HepG2 (cell line): ENCODE results near the gene PPRC1. TPM values are rescaled to one million over a fixed set of nuclear protein-coding genes. Genes with fewer than 3 reads are reported as not detected.
A peak's percentile ranks its signal among the peaks of the same experiment; 100 is the strongest.

Source experiments
- AGO2 ChIP-seq: fragments of 200-400 bp; formaldehyde crosslinking; optimal IDR thresholded peaks from 2 replicates; pipeline ENCODE3; 2017; ENCODE audit warnings: mild to moderate bottlenecking, low read depth, low read length, moderate library complexity
- ARID4A ChIP-seq: sonication (generic); formaldehyde crosslinking; IDR thresholded peaks from 2 replicates; pipeline ENCODE4 v1.5.0; 2020; ENCODE audit warnings: mild to moderate bottlenecking, missing genetic modification reagents, borderline replicate concordance
- CERS6 ChIP-seq: sonication (generic); formaldehyde crosslinking; IDR thresholded peaks from 2 replicates; pipeline ENCODE4 v1.5.0; 2020; ENCODE audit warnings: missing genetic modification reagents
- DNMT3B ChIP-seq: conservative IDR thresholded peaks from 2 replicates; pipeline ENCODE4 v1.6.1; 2016; ENCODE audit warnings: missing biosample characterization, control low read depth
- IRF2 ChIP-seq: IDR thresholded peaks from 2 replicates; pipeline ENCODE4 v1.6.1; 2018; ENCODE audit warnings: missing genetic modification reagents, missing compliant biosample characterization
- PCBP1 ChIP-seq: fragments of 200-400 bp; formaldehyde crosslinking; IDR thresholded peaks from 2 replicates; pipeline ENCODE4 v1.6.1; 2017; ENCODE audit warnings: mild to moderate bottlenecking, low read depth, low read length, borderline replicate concordance
- RARG ChIP-seq: sonication (generic); formaldehyde crosslinking; IDR thresholded peaks from 2 replicates; pipeline ENCODE4 v1.4.0; 2020; ENCODE audit warnings: low read depth, mild to moderate bottlenecking, missing genetic modification reagents
- RFX1 ChIP-seq: fragments of 450-650 bp; IDR thresholded peaks from 2 replicates; pipeline ENCODE4 v1.6.1; 2017
- TBX3 ChIP-seq: fragments of 450-650 bp; IDR thresholded peaks from 2 replicates; pipeline ENCODE4 v1.6.1; 2017; ENCODE audit warnings: antibody characterized with exemption, mild to moderate bottlenecking, inconsistent platforms, borderline replicate concordance
- TMF1 ChIP-seq: sonication (generic); formaldehyde crosslinking; IDR thresholded peaks from 2 replicates; pipeline ENCODE4 v1.8.1; 2022; ENCODE audit warnings: low read depth, missing genetic modification reagents
- ZNF337 ChIP-seq: sonication (generic); formaldehyde crosslinking; IDR thresholded peaks from 2 replicates; pipeline ENCODE4 v1.5.1; 2020; ENCODE audit warnings: missing genetic modification reagents, low read depth, mild to moderate bottlenecking, borderline replicate concordance
- ZNF713 ChIP-seq: sonication (generic); formaldehyde crosslinking; IDR thresholded peaks from 2 replicates; pipeline ENCODE4 v1.4.0; 2020; ENCODE audit warnings: mild to moderate bottlenecking, missing genetic modification reagents
- ZNF746 ChIP-seq: sonication (generic); formaldehyde crosslinking; IDR thresholded peaks from 2 replicates; pipeline ENCODE4 v1.8.0; 2022; ENCODE audit warnings: mild to moderate bottlenecking, missing genetic modification reagents
- ZNF816 ChIP-seq: sonication (generic); formaldehyde crosslinking; IDR thresholded peaks from 2 replicates; pipeline ENCODE4 v1.8.0; 2022; ENCODE audit warnings: missing genetic modification reagents, mild to moderate bottlenecking, borderline replicate concordance
- ZZZ3 ChIP-seq: sonication (generic); formaldehyde crosslinking; IDR thresholded peaks from 2 replicates; pipeline ENCODE4 v1.4.0; 2020; ENCODE audit warnings: missing genetic modification reagents, mild to moderate bottlenecking, borderline replicate concordance
- polyA plus RNA-seq, 8 experiments: library from polyadenylated mRNA; depleted of rRNA in 3 of 8; stranded (reverse) in 7 of 8; unstranded in 1 of 8; fragments of >200 nt; fragmentation: Illumina TruSeq in 4 of 8; extraction: Trizol in 4 of 8; gene quantifications; 2 replicates each; pipeline versions ENCODE4 v1.2.1 to v1.2.3, GENCODE V29; 2011 to 2016; ENCODE audit warnings: low read depth in 4 of 8, missing spikeins in 1 of 8, mixed read lengths in 1 of 8; ENCODE audit not compliant: insufficient read depth in 1 of 8
- total RNA-seq, 5 experiments: library from RNA; depleted of rRNA; stranded (reverse); fragments of >200 nt; fragmentation: Illumina TruSeq; extraction: Trizol; gene quantifications; 2 replicates each; pipeline ENCODE4 v1.2.3, GENCODE V29; 2016; ENCODE audit warnings: low read depth in 1 of 5
- TF ChIP-seq, protein P1 (sequence below): IDR thresholded peaks from 2 replicates; pipeline ENCODE4 v1.4.0; 2020; ENCODE audit warnings: mild to moderate bottlenecking, missing genetic modification reagents
- TF ChIP-seq, protein P2 (sequence below): sonication (generic); formaldehyde crosslinking; conservative IDR thresholded peaks from 2 replicates; pipeline ENCODE4 v1.4.0; 2020; ENCODE audit warnings: missing genetic modification reagents

Gene PPRC1
- total and polyA plus RNA-seq, 2 of the 13 experiments (the other 11 are each of a cell fraction or from before 2014, with no cell fraction given) = 18.7 to 24.2 TPM

DNA sequence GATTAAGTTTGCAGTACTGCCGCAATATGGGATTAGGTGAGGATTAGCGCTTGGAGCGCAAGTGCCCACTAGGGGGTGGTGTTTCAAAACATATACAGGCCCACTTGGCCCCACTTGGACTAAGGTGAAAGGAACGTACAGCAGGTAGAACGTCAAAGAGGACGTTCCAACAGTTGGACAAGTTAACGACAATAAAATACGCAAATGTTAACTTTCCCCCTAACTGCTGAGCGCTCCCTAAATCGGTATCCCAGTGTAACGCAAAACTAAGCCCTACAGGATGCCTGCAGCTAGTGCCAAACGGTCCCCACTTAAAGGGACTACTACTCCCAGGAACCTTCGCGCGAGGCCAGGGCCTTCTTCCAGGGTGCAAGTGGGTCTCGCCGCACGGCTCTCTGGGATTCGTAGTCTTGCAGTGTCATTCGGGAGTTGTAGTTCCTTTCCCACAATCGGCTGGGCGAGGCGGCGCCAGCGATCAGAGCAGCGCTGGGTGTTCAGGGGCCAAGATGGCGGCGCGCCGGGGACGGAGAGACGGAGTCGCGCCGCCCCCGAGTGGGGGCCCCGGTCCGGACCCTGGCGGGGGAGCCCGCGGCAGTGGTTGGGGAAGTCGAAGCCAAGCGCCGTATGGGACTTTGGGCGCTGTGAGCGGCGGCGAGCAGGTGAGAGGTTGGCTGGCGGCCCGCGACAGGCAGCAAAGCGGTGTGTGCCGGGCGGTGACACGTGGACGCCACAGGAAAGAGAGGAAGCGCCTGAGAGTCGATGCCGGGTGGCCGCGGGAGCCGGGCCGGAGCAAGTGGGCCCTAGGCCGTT is at the start of gene PPRC1 (continued):
- TF ChIP-seq ARID4A (peak; percentile 95), ZNF713 (CRISPR knock-in tag) (0 out of 2 replicates have a peak, but pooled peaks have one; percentile 75), AGO2 (peak; percentile 83), ZNF816 (peak; percentile 88), DNMT3B (CRISPR knock-in tag) (peak; percentile 16; the same call in 1 of the 2 replicates), TMF1 (CRISPR knock-in tag) (peak; percentile 56; the same call in 1 of the 2 replicates), ZNF746 (CRISPR knock-in tag) (no peak), ZNF337 (CRISPR knock-in tag) (peak; percentile 76; the same call in 1 of the 2 replicates), TBX3 (no peak; the same call in 1 of the 2 replicates), RARG (CRISPR knock-in tag) (no peak), PCBP1 (0 out of 2 replicates have a peak, but pooled peaks have one; percentile 13), ZZZ3 (no peak), IRF2 (peak; percentile 99), RFX1 (no peak), CERS6 (no peak)
- TF ChIP-seq, protein P1, sequence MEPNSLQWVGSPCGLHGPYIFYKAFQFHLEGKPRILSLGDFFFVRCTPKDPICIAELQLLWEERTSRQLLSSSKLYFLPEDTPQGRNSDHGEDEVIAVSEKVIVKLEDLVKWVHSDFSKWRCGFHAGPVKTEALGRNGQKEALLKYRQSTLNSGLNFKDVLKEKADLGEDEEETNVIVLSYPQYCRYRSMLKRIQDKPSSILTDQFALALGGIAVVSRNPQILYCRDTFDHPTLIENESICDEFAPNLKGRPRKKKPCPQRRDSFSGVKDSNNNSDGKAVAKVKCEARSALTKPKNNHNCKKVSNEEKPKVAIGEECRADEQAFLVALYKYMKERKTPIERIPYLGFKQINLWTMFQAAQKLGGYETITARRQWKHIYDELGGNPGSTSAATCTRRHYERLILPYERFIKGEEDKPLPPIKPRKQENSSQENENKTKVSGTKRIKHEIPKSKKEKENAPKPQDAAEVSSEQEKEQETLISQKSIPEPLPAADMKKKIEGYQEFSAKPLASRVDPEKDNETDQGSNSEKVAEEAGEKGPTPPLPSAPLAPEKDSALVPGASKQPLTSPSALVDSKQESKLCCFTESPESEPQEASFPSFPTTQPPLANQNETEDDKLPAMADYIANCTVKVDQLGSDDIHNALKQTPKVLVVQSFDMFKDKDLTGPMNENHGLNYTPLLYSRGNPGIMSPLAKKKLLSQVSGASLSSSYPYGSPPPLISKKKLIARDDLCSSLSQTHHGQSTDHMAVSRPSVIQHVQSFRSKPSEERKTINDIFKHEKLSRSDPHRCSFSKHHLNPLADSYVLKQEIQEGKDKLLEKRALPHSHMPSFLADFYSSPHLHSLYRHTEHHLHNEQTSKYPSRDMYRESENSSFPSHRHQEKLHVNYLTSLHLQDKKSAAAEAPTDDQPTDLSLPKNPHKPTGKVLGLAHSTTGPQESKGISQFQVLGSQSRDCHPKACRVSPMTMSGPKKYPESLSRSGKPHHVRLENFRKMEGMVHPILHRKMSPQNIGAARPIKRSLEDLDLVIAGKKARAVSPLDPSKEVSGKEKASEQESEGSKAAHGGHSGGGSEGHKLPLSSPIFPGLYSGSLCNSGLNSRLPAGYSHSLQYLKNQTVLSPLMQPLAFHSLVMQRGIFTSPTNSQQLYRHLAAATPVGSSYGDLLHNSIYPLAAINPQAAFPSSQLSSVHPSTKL (CRISPR knock-in tag) = peak; percentile 46; the same call in 1 of the 2 replicates
- TF ChIP-seq, protein P2, sequence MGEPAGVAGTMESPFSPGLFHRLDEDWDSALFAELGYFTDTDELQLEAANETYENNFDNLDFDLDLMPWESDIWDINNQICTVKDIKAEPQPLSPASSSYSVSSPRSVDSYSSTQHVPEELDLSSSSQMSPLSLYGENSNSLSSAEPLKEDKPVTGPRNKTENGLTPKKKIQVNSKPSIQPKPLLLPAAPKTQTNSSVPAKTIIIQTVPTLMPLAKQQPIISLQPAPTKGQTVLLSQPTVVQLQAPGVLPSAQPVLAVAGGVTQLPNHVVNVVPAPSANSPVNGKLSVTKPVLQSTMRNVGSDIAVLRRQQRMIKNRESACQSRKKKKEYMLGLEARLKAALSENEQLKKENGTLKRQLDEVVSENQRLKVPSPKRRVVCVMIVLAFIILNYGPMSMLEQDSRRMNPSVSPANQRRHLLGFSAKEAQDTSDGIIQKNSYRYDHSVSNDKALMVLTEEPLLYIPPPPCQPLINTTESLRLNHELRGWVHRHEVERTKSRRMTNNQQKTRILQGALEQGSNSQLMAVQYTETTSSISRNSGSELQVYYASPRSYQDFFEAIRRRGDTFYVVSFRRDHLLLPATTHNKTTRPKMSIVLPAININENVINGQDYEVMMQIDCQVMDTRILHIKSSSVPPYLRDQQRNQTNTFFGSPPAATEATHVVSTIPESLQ (CRISPR knock-in tag) = 0 out of 2 replicates have a peak, but pooled peaks have one; percentile 18
